Measurements from ENCODE around the gene PCDHA6. TPM values are rescaled to one million over a fixed set of nuclear protein-coding genes. Genes with fewer than 3 reads are reported as not detected.
"Not testable (repeated sequence)": the region's sequence is repeated elsewhere in the genome, so short reads cannot be mapped to it uniquely, and the experiment has no call there.

PCDHA6 gene, protein sequence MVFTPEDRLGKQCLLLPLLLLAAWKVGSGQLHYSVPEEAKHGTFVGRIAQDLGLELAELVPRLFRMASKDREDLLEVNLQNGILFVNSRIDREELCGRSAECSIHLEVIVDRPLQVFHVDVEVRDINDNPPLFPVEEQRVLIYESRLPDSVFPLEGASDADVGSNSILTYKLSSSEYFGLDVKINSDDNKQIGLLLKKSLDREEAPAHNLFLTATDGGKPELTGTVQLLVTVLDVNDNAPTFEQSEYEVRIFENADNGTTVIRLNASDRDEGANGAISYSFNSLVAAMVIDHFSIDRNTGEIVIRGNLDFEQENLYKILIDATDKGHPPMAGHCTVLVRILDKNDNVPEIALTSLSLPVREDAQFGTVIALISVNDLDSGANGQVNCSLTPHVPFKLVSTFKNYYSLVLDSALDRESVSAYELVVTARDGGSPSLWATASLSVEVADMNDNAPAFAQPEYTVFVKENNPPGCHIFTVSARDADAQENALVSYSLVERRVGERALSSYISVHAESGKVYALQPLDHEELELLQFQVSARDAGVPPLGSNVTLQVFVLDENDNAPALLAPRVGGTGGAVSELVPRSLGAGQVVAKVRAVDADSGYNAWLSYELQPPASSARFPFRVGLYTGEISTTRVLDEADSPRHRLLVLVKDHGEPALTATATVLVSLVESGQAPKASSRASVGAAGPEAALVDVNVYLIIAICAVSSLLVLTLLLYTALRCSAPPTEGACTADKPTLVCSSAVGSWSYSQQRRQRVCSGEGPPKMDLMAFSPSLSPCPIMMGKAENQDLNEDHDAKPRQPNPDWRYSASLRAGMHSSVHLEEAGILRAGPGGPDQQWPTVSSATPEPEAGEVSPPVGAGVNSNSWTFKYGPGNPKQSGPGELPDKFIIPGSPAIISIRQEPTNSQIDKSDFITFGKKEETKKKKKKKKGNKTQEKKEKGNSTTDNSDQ
- under 1 TPM in 9 of 12 donors, not detected in 3; 0.07 to 0.50 (median 0.17) TPM for polyA plus RNA-seq (ENCODE audit: insufficient read length in 12 of 12)
- long read RNA-seq, donor 1, partial matches to known transcripts: 0 of 1 reads
- long read RNA-seq, donor 1, other reads (novel, unspliced or antisense): 0 of 1 reads
- long read RNA-seq, donor 2: 0 reads
- long read RNA-seq, donor 3: 0 reads
- long read RNA-seq, donor 4: 0 reads
- long read RNA-seq, donor 5, partial matches to known transcripts: 0 of 1 reads
- long read RNA-seq, donor 5, other reads (novel, unspliced or antisense): 0 of 1 reads
- long read RNA-seq, donor 6: 0 reads
- long read RNA-seq, donor 7: 0 reads
- long read RNA-seq, donor 8: 0 reads
- long read RNA-seq, donor 9, partial matches to known transcripts: 0 of 1 reads
- long read RNA-seq, donor 9, other reads (novel, unspliced or antisense): 0 of 1 reads
- long read RNA-seq, donor 10: 0 reads
- long read RNA-seq, donor 11: 0 reads

- DNase-seq: no peak
These were observed at the start of gene PCDHA6 for GRCh38 chr5:140827704-140828361. TSS of gene PCDHA6 (plus strand) at chr5:140827960. CDS start at chr5:140828092, 132 bp downstream.

DNA sequence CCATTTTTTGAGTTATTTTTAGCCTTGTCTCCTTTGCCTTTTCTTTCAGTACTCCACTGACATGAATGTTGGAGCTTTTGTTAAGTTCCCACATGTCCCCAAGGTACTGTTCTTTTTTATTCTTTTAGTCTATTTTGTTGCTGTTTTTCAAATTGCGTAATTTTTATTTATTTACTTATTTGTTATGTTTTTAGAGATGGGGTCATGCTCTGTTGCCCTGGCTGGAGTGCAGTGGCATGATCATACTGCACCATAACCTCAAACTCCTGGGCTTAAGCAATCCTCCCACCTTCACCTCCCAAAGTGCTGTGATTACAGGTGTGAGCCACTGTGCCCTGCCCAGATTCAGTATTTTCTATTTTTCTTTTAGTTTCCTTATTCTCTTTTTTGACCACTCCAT, 47.2 kb upstream of the PCDHA6 start:
- DNase-seq: no peak

GRCh38 chr5:140785905-140786686, 41.7 kb upstream of the PCDHA6 start, which contains the start of gene PCDHA1:
TSS of gene PCDHA1 (plus strand) at chr5:140786140.
- DNase-seq: no peak

DNA sequence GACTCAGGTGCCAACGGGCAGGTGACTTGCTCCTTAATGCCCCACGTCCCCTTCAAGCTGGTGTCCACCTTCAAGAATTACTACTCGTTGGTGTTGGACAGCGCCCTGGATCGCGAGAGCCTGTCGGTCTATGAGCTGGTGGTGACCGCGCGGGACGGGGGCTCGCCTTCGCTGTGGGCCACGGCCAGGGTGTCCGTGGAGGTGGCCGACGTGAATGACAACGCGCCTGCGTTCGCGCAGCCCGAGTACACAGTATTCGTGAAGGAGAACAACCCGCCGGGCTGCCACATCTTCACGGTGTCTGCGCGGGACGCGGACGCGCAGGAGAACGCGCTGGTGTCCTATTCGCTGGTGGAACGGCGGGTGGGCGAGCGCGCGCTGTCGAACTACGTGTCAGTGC, 40.3 kb upstream of the PCDHA6 start:
- not testable (repeated sequence) for DNase-seq

GRCh38 chr5:140787849-140788504, 39.8 kb upstream of the PCDHA6 start:
- not testable (repeated sequence) for DNase-seq

- DNase-seq: no peak
These were observed 36.7 kb upstream of the PCDHA6 start for GRCh38 chr5:140791089-140791488.

- DNase-seq: no peak
These were observed 33.0 kb upstream of the PCDHA6 start, which contains the start of gene PCDHA2 for GRCh38 chr5:140794595-140795258. TSS of gene PCDHA2 (plus strand) at chr5:140794852.

GRCh38 chr5:140795259-140795641, 32.5 kb upstream of the PCDHA6 start:
- no peak for DNase-seq

DNA sequence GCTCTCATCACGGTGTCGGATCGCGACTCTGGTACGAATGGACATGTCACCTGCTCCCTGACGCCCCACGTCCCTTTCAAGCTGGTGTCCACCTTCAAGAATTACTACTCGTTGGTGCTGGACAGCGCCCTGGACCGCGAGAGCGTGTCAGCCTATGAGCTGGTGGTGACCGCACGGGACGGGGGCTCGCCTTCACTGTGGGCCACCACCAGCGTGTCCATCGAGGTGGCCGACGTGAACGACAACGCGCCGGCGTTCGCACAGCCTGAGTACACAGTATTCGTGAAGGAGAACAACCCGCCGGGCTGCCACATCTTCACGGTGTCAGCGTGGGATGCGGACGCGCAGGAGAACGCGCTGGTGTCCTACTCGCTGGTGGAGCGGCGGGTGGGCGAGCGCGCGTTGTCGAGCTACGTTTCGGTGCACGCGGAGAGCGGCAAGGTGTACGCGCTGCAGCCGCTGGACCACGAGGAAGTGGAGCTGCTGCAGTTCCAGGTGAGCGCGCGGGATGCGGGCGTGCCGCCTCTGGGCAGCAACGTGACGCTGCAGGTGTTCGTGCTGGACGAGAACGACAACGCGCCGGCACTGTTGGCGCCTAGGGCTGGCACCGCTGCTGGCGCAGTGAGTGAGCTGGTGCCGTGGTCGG, 31.6 kb upstream of the PCDHA6 start:
- DNase-seq: not testable (repeated sequence)

DNA sequence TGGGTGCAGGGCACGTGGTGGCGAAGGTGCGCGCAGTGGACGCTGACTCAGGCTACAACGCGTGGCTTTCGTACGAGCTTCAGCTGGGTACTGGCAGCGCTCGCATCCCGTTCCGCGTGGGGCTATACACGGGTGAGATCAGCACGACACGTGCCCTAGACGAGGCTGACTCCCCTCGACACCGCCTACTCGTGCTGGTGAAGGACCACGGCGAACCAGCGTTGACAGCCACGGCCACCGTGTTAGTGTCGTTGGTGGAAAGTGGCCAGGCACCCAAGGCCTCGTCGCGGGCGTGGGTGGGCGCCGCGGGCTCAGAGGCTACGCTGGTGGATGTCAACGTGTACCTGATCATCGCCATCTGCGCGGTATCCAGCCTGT, 31.1 kb upstream of the PCDHA6 start:
- DNase-seq: no peak

DNA sequence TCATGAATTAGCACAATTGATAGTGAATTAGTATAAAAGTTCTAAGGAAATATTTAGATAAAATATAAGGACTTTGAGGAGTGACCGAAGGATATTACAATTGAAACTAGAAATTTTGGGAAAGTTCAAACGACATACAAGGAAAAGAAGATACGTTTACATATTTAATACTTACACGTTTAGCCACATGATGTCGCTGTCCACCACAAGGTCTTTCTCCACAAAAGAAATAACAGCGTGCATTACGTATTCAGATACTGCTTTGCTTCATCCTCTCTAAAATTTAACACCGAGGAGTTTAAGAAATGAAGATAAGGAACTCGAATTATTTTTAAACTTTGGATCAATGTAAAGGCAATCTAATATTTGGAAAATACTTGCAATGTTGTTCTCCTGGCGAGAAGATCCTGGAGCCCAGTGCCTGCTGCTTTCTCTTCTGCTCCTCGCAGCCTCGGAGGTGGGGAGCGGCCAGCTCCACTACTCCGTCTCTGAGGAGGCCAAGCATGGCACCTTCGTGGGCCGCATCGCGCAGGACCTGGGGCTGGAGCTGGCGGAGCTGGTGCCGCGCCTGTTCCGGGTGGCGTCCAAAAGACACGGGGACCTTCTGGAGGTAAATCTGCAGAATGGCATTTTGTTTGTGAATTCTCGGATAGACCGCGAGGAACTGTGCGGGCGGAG, 26.8 kb upstream of the PCDHA6 start, which contains the start of gene PCDHA3:
Gene PCDHA3, plus strand, starts transcription at position 242 of the 678 bp plus-strand sequence.
- peak; percentile 5 for DNase-seq

DNA sequence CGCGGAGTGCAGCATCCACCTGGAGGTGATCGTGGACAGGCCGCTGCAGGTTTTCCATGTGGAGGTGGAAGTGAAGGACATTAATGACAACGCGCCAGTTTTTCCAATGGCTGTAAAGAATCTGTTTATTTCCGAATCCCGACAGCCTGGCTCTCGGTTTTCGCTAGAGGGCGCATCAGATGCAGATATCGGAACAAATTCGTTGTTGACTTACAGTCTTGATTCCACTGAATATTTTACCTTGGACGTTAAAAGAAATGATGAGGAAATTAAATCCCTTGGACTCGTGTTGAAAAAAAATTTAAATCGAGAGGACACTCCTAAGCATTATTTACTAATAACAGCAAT, 26.3 kb upstream of the PCDHA6 start:
- no peak for DNase-seq

GRCh38 chr5:140802381-140802780, 25.4 kb upstream of the PCDHA6 start:
- not testable (repeated sequence) for DNase-seq

DNA sequence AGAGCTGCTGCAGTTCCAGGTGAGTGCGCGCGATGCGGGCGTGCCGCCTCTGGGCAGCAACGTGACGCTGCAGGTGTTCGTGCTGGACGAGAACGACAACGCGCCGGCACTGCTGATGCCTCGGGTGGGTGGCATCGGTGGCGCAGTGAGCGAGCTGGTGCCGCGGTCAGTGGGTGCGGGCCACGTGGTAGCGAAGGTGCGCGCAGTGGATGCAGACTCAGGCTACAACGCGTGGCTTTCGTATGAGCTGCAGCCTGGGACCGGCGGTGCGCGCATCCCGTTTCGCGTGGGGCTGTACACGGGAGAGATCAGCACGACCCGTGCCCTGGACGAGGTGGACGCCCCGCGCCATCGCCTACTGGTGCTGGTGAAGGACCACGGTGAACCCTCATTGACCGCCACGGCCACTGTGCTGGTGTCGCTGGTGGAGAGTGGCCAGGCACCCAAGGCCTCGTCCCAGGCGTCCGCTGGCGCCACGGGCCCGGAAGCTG, 24.9 kb upstream of the PCDHA6 start:
- DNase-seq: no peak

- no peak for DNase-seq
These were observed 20.7 kb upstream of the PCDHA6 start, which contains the start of gene PCDHA4 for GRCh38 chr5:140806834-140807775. TSS of gene PCDHA4 (plus strand) at chr5:140807068.

GRCh38 chr5:140808241-140808888, 19.4 kb upstream of the PCDHA6 start:
- not testable (repeated sequence) for DNase-seq
